KOPT-K1 (cell line): Measurements from ENCODE around the gene PCSK2.

Experiments
- H3K27ac ChIP-seq: fragments of 200-600 bp; sonication (generic); 2 replicates; pipeline ENCODE4 v1.5.1; 2016; ENCODE audit warnings: antibody characterized with exemption, mild to moderate bottlenecking, low read depth, low read length; ENCODE audit not compliant: poor library complexity, severe bottlenecking
- H3K36me3 ChIP-seq: fragments of 200-600 bp; sonication (generic); 2 replicates; pipeline ENCODE4 v1.5.1; 2017; ENCODE audit warnings: antibody characterized with exemption, mild to moderate bottlenecking, low read length, moderate library complexity; ENCODE audit not compliant: insufficient read depth
- H3K9me3 ChIP-seq: fragments of 200-600 bp; sonication (generic); 2 replicates; pipeline ENCODE4 v1.5.1; 2017; ENCODE audit warnings: antibody characterized with exemption, low read length, mild to moderate bottlenecking; ENCODE audit not compliant: insufficient read depth, poor library complexity, severe bottlenecking

PCSK2 gene

GRCh38 chr20:17227669-17228623 lies 1.1 kb downstream of the PCSK2 start:
- H3K27ac ChIP-seq = no peak overlapping the region
- H3K9me3 ChIP-seq = no peaks in the 10 kb centered on the region
- H3K36me3 ChIP-seq = no peaks in the 10 kb centered on the region

- no peaks in the 10 kb centered on the region for H3K36me3 ChIP-seq
- no peak overlapping the region for H3K27ac ChIP-seq
- H3K9me3 ChIP-seq = no peaks in the 10 kb centered on the region
Measured at GRCh38 chr20:17228624-17229061, 1.8 kb downstream of the PCSK2 start.

- Histone ChIP-seq H3K27ac (no peak overlapping the region), H3K9me3 (no peaks in the 10 kb centered on the region), H3K36me3 (no peaks in the 10 kb centered on the region)
Measured at GRCh38 chr20:17229256-17229655, 2.4 kb downstream of the PCSK2 start.

GRCh38 chr20:17233626-17234025 lies 6.8 kb downstream of the PCSK2 start:
- Histone ChIP-seq H3K9me3 (no peaks in the 10 kb centered on the region), H3K36me3 (no peaks in the 10 kb centered on the region), H3K27ac (no peak overlapping the region)

- Histone ChIP-seq H3K9me3 (no peaks in the 10 kb centered on the region), H3K36me3 (no peaks in the 10 kb centered on the region), H3K27ac (no peak overlapping the region)
Measured at GRCh38 chr20:17236766-17237165, 9.9 kb downstream of the PCSK2 start.

GRCh38 chr20:17248224-17248623 lies 21.4 kb downstream of the PCSK2 start:
- no peaks in the 10 kb centered on the region for H3K36me3 ChIP-seq
- H3K27ac ChIP-seq = no peak overlapping the region
- no peaks in the 10 kb centered on the region for H3K9me3 ChIP-seq

- H3K9me3 ChIP-seq = no peaks in the 10 kb centered on the region
- no peak overlapping the region for H3K27ac ChIP-seq
- H3K36me3 ChIP-seq = no peaks in the 10 kb centered on the region
Measured at GRCh38 chr20:17262786-17263185, 35.9 kb downstream of the PCSK2 start.

GRCh38 chr20:17273717-17274116 lies 46.9 kb downstream of the PCSK2 start:
- Histone ChIP-seq H3K9me3 (no peaks in the 10 kb centered on the region), H3K27ac (no peak overlapping the region), H3K36me3 (no peaks in the 10 kb centered on the region)

- H3K9me3 ChIP-seq = no peaks in the 10 kb centered on the region
Measured at GRCh38 chr20:17276101-17276500, 49.3 kb downstream of the PCSK2 start.

GRCh38 chr20:17281478-17281877 lies 54.6 kb downstream of the PCSK2 start:
- Histone ChIP-seq H3K36me3 (no peaks in the 10 kb centered on the region), H3K9me3 (no peaks in the 10 kb centered on the region)

More at GRCh38 chr20:17276101-17276500, 49.3 kb downstream of the PCSK2 start:
- H3K36me3 ChIP-seq = no peaks in the 10 kb centered on the region
- no peak overlapping the region for H3K27ac ChIP-seq

GRCh38 chr20:17282501-17282900 lies 55.7 kb downstream of the PCSK2 start:
- H3K27ac ChIP-seq = no peak overlapping the region
- no peaks in the 10 kb centered on the region for H3K36me3 ChIP-seq
- no peaks in the 10 kb centered on the region for H3K9me3 ChIP-seq

More at GRCh38 chr20:17281478-17281877, 54.6 kb downstream of the PCSK2 start:
- no peak overlapping the region for H3K27ac ChIP-seq

GRCh38 chr20:17287503-17287902 lies 60.7 kb downstream of the PCSK2 start:
- H3K9me3 ChIP-seq = no peaks in the 10 kb centered on the region
- H3K36me3 ChIP-seq = no peaks in the 10 kb centered on the region
- no peak overlapping the region for H3K27ac ChIP-seq

- H3K36me3 ChIP-seq = no peaks in the 10 kb centered on the region
- H3K27ac ChIP-seq = no peak overlapping the region
- H3K9me3 ChIP-seq = no peaks in the 10 kb centered on the region
Measured at GRCh38 chr20:17287998-17288397, 61.2 kb downstream of the PCSK2 start.

- Histone ChIP-seq H3K9me3 (no peaks in the 10 kb centered on the region), H3K36me3 (no peaks in the 10 kb centered on the region), H3K27ac (no peak overlapping the region)
Measured at GRCh38 chr20:17295151-17295726, 68.4 kb downstream of the PCSK2 start.

- Histone ChIP-seq H3K27ac (no peak overlapping the region), H3K9me3 (no peaks in the 10 kb centered on the region), H3K36me3 (no peaks in the 10 kb centered on the region)
Measured at GRCh38 chr20:17295991-17296390, 69.2 kb downstream of the PCSK2 start.
